HuH-7 (cell line): ENCODE measurements around the gene APOM.

Experiments
- DNase-seq: peaks from one replicate; pipeline ENCODE4 v3.0.0; 2011; ENCODE audit warnings: low spot score

APOM gene

DNA sequence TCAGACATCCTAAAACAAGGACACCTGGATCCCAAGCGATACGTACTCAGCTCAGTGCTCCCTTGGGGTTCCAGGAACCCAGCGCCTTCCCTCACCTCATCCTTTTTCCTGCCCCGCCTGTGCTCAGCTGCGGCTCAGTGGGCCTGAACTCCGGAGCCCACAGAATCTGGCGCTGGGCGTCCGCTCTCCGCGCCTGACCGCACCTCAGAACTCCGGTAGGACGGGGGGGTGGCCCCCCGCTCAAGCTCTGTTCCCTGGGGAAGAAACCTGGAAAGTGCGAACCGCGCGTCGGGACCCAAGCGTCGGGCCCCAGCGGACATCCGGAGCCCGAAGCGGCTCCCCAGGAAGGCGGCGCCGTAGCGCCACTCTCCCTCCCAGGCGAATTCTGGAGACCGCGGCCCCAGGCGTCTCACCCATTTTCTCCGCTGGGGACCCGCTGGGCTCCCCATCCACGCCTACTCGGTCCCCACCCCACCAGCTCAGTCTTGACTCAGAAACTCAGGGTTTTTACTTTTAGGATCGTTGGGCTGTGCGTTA lies 25.5 kb downstream of the APOM start:
- DNase-seq: no peak

GRCh38 chr6:31683591-31683990 lies 27.9 kb downstream of the APOM start:
- DNase-seq: no peak

GRCh38 chr6:31686483-31686882 lies 30.8 kb downstream of the APOM start:
- no peak for DNase-seq

DNA sequence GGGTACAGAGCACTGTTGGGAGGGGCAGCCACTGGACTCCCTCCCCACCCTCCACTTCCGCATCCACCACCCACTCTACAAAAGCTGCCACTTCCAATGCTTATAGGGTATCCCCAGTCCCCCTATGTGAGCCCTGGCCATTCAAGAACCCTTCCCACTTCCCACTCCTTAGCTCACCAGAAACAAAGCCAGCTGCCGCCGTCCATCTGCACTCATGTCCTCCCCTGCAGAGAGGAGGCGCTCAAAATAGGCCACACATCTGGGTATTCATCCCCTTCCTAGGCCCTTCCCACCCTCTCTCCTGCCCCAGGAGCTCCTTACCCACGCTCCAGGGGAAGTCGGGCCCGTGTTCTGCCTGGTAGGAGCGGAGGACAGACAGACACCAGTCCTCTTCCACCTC lies 31.6 kb downstream of the APOM start:
- DNase-seq: no peak

GRCh38 chr6:31687860-31688693 lies 32.4 kb downstream of the APOM start:
- no peak for DNase-seq

DNA sequence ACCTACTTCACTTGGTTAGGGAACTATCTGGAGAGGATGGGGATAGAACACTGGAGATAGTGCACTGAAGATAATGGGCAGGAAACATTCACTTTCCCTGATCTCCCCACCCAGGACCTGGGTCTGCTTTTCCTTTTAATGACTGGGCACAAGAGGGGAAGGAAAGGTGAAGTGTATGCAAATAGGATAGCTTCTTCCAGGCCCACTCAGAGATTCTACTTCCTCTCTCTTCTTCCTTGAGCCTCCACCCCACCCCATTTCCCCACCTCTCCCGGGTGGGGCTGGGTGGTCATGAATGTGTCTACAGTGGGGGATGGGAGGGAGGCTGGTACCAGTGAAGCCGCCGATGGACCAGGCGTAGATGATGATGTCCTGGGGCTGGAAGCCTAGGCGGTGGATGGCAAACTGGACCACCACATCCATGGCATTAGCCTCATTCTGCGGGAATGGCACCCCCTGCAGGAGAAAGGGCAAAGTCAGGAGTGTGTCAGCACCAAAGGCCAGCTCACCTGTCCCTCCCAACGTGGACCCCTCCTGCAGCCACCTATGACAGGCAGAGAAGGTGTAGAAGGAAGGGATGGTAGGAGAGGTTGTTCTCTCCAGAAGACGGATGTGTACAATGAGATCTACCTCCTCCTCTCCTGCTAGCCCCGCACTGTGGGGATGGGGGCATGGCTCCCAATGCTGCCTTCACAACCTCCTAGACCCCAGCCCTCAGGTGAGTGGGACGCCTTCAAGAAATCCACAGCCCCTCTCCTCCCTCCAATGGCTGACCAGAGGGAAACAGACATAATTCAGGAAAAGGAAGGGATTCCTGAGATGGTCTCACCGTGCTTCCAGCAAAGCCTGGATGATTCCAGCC lies 33.8 kb downstream of the APOM start:
- no peak for DNase-seq

GRCh38 chr6:31690231-31691077 lies 34.8 kb downstream of the APOM start:
- DNase-seq: peak; percentile 76

DNA sequence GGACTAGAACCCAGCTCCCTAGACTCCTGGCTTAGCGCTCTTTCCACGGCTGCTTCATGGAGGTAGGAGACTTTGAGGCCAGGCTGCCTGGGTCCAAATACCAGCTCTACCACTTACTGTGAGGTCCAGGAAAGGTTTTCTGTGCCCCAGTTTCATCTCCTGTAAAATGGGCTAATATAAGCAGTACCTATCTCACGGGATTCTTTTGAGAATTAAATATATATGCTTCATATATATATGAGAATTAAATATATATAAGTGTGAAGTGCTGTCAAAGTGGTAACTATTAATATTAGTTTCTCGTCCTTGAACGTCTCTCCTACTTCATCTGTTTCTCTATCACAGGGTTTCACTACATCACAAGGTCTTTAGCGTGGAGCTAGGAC lies 35.4 kb downstream of the APOM start:
- no peak for DNase-seq

DNA sequence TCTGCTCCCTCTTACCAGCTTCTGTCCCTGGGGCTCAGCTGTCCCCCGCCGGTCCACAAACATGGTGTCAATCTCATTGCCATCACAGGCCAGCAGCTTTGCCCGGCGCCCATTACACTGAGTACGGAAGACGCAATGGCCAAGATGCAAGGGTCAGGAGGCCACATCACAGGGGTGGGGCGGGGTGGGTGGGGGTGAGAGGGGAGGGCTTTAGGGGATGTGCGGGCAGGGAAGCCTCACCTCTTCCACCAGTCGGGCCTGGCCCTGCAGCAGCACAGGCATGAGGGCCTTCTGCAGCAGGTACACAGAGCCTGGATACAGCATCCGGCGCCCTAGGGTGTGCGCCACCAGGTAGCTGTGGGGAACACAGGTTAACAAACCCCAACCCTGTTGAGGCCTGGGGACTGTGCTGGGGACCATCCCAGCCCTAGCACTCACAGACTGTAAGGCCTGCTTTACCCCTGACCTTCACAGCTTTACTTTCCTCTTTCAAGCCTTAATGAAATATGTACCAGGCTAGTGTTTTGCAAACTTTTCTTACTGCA lies 35.9 kb downstream of the APOM start:
- no peak for DNase-seq

- DNase-seq: no peak
Measured at GRCh38 chr6:31692353-31692752, 36.7 kb downstream of the APOM start.

GRCh38 chr6:31692886-31693285 lies 37.2 kb downstream of the APOM start:
- no peak for DNase-seq

- DNase-seq: no peak
Measured at GRCh38 chr6:31693535-31693934, 37.8 kb downstream of the APOM start.

DNA sequence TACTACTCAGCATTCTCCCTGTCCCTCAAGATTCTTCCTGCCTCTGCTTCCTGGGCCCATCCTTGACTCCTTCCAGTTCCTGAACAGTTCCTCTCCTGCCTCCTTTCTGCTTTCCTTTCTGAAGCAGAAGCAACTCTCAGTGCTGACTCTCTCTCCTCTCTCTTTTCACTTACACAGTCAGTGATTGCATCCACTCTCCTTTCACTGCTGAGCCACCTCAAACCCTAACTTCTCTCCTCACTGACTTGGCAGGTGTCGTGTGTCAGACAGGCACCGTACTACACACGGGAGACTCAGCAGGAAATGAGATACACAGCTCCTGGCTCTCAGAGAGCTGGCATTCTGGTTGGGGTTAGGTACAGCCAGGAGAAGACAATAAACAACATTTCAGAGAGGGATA lies 41.9 kb downstream of the APOM start:
- DNase-seq: no peak

DNA sequence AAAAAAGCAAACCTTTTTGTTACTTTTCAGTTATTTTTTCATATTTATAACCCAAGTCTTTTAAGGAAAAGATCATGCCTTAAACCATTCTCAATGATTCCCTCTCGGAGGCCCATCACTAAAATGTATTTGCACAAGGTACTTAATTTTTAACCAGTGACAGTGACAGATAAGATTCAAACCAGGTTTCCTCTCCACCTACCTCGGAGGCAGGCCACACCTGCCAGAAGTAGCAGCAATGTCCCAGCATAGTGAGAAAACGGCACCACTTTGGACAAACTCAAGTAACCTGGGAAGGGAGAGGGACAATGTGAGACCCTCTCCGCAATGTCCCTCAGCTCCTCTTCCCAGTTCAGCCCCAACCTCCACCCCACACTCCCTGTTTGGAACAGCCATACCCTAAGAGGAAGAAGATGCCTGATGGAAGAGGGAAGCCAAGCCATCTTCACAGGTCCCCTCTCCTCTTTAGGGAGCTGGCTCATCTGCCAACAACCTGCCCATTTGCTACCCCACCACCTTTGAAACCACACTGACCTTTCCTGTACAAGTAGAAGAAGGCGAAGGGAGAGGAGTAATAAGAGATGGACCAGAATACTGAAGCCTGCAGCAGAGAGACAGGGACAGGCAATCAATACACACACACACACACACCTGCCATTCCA lies 45.2 kb downstream of the APOM start:
- no peak for DNase-seq

DNA sequence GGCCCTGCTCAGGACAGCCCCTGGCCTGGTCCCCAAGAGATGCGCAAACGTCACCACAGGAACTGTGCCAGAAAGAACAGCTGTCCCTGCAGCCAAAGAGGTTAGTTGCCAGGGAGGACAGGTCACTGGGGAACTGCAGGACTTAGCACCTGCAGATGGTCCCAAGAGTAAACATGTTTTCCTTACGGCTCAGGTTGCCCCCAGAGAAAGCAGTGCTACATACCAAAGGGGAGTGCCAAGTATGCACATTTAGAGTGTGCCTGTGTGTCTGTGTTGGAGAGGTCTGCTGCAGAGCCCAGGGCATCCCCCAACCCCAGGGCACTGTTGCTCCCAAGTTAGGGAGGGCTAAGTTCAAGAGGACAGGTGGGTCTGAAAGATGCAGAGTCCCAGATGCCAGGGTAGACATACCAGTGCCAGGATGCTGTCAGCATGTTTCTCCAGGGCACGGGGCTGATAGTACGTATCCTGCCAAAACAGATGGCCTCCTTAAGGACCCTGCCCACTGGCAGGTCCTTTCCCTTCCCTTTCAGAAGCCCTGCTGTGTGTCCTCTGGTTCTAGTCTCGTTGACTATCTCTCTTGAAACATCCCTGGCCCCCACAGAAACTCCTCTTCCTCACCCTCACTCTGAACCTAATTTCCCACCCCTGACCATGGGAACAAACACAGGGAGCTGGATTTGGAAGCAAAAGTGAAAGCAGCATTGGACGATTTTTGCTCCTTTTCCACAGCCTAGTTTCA lies 46.1 kb downstream of the APOM start:
- DNase-seq: no peak

GRCh38 chr6:31702405-31702818 lies 46.7 kb downstream of the APOM start:
- no peak for DNase-seq

GRCh38 chr6:31702819-31703716 lies 47.4 kb downstream of the APOM start, which contains the start of gene ABHD16A:
Gene ABHD16A, minus strand, starts transcription at chr6:31703324. Its CDS starts 43 bp downstream, at chr6:31703281.
- peak; percentile 88 for DNase-seq

DNA sequence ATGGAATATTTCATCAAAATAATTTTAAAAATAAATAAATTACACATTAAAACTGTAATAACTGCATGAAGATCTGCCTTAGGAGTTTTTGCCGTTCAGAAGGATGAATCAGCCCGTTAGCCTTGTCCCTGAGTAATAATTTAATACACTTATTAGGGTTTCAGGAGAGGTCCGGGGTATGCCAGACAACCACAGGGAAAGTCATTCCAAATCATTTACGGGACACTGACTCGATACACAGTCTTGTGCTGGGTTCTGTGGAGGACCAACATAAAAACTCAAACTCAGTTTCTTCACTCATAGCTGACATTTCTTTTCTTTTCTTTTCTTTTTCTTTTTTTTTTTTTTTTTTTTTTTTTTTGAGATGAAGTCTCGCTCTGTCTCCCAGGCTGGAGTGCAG lies 50.2 kb downstream of the APOM start:
- DNase-seq: no peak

DNA sequence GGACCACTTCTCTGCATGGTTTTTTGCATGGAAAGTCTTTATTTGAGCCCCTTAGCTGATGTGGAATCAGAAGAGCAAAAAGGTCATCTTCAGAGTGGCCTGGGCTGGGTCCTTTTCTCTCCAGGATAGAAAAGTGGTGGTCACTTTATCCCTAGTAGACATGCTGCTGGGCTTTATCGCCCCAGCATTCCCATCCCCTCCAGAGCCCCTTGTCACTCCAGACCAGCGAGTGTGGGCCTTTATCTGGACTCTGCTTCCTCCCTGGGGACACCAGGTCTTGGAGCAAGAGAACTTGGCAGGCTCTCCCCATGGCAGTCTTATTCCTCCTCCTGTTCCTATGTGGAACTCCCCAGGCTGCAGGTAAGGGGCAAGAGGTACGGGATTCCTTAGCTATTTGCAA lies 50.9 kb downstream of the APOM start, which contains the start of gene LY6G6F:
LY6G6F (plus strand) TSS at position 268 of the 400 bp plus-strand sequence; CDS start at position 309, 41 bp downstream.
- no peak for DNase-seq
